Activated CD4-positive, alpha-beta T cell treated with anti-CD3 and anti-CD28 coated beads, Interleukin-2, amount 50 U/mL, for 48 hours (primary cell): Measurements from ENCODE around the gene TSSK6.

ENCODE experiments used
- DNase-seq, 2 experiments: peaks; one replicate each; pipeline ENCODE4 v3.0.0-alpha.2; 2020

Gene TSSK6

DNA sequence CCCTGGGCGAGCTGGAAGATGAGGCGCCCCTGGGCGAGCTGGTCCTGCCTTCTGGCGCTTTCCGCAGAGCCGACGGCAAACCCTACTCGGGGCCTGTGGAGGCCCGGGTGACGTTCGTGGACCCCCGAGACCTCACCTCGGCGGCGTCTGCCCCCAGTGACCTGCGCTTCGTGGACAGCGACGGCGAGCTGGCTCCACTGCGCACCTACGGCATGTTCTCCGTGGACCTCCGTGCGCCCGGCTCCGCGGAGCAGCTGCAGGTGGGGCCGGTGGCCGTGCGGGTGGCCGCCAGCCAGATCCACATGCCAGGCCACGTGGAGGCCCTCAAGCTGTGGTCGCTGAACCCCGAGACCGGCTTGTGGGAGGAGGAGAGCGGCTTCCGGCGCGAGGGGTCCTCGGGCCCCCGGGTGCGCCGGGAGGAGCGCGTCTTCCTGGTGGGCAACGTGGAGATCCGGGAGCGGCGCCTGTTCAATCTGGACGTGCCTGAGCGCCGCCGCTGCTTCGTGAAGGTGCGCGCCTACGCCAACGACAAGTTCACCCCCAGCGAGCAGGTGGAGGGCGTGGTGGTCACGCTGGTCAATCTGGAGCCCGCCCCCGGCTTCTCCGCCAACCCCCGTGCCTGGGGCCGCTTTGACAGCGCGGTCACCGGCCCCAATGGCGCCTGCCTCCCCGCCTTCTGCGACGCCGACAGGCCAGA, 29.1 kb upstream of the TSSK6 start:
- no peak for DNase-seq

DNA sequence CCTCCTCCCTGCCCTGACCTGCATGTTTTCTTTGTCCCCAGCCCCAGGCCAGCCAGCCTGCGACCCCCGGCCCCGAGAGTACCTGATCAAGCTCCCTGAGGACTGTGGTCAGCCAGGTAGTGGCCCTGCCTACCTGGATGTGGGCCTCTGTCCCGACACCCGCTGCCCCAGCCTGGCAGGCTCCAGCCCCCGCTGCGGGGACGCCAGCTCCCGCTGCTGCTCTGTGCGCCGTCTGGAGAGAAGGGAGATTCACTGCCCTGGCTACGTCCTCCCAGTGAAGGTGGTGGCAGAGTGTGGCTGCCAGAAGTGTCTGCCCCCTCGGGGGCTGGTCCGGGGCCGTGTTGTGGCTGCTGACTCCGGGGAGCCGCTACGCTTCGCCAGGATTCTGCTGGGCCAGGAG, 28.3 kb upstream of the TSSK6 start:
- no peak for DNase-seq

DNA sequence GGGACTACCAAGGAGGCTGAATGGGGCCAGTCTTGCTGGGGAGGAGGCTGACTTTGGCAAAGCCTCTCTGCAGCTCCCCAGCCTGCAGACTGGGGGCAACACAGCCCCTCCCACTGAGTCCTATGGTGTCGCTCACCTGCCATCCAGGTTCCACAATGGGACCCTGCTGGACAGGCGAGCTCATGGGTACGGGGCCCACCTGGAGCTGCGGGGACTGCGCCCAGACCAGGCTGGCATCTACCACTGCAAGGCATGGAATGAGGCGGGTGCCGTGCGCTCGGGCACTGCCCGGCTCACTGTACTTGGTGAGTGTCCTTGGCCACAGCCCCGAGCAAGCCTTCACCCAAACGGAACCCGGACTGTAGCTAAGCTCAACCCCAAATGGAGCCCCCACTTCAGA, 27.8 kb upstream of the TSSK6 start:
- no peak for DNase-seq

DNA sequence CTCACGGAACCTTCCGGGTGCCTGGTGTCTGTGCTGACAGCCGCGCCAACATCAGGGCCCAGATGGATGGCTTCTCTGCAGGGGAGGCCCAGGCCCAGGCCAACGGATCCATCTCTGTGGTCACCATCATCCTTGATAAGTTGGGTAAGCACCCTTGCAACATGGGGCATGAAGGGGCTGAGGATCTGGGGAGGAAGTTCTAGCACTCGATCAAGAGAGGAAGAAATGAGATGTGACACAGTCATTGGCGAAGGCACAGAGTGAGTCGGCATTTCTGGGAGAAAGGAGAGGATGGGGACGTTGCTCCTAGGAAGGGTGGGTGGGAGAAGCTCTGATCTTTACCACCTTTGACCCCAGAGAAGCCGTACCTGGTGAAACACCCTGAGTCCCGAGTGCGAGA, 27.2 kb upstream of the TSSK6 start:
- no peak for DNase-seq

DNA sequence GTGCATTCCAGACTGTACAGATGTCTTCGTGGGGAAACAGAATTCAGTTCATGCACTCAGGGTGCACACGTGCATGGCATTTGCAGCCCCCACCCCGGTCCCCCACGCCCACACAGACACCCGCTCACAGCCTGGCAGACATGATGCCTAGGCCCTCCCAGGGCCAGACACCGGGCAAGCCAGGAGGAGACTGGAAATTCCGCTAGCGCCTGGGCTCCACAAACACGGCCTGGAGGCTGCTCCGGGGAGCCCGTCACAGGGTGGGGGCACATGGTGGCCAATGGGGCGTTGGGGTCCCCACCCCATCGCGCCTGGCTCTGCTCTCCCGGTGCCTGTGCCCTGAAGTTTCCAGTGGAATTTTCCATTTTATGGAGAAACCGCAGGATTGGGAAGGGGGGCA, 26.3 kb upstream of the TSSK6 start:
- no peak for DNase-seq

GRCh38 chr19:19540715-19541515, 25.6 kb upstream of the TSSK6 start:
- DNase-seq, result peak; percentile 87 to 88

- peak; percentile 81 for DNase-seq
These were observed 24.8 kb upstream of the TSSK6 start for GRCh38 chr19:19540064-19540714.

GRCh38 chr19:19539698-19540063, 24.3 kb upstream of the TSSK6 start:
- no peak for DNase-seq

DNA sequence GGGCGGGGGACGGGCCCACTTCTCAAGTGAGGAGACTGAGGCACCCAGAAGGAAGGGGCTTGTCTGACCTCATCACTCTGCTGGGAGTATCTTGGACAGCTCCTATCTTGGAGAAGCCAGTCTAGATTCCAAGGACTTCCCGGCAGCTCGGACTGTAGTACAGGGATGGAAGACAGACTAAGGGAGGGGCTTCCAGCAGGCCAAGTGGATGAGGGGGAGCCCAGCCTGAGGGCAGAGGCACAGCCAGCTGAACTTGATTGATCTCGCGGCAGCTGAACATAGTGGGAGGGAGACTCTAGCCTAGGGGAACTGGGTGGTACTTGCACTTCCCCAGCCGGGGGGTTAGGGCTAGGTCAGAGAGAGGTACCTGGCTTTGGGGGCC, 23.4 kb upstream of the TSSK6 start:
- no peak for DNase-seq

DNA sequence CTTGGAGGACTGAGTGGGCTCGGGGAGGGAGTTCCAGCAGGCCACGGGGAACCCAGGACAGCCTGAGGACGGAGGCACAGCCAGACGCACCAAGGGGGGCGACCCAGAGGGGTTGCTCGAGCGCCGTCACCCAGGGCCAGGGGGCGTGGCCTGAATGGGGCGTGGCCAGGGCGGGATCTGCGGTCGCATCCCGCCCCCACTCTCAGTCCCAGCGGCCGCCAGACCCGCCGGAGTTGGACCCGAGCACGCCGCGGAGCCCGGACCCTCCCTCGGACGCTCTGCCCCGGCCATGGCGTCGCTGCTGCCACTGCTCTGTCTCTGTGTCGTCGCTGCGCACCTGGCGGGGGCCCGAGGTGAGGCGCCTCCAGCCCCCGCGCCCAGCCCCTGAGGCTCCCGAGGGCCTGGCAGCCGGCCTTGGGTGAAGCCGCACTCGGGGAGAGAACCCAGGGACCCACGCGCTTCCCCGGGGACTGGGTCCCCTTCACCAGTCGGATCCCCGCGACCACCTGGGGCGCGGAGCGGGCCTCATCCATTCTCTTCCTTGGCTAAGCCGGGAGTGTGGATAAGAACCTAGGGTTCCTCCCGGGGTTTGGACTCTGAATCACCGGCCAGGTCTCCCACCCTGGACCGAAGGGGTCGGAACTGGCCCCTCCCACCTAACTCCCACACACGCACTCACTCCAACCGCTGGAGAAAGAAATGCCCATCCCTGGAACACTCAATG, 22.9 kb upstream of the TSSK6 start, which contains the start of gene CILP2:
TSS of gene CILP2 (plus strand) at position 205 of the 724 bp plus-strand sequence. CDS start at position 290, 85 bp downstream.
- peak; percentile 38 to 45 for DNase-seq

GRCh38 chr19:19537075-19538048, 22.0 kb upstream of the TSSK6 start:
- no peak for DNase-seq

GRCh38 chr19:19535311-19536191, 20.2 kb upstream of the TSSK6 start:
- no peak for DNase-seq

- DNase-seq, result no peak
These were observed 19.4 kb upstream of the TSSK6 start for GRCh38 chr19:19534556-19535265.

DNA sequence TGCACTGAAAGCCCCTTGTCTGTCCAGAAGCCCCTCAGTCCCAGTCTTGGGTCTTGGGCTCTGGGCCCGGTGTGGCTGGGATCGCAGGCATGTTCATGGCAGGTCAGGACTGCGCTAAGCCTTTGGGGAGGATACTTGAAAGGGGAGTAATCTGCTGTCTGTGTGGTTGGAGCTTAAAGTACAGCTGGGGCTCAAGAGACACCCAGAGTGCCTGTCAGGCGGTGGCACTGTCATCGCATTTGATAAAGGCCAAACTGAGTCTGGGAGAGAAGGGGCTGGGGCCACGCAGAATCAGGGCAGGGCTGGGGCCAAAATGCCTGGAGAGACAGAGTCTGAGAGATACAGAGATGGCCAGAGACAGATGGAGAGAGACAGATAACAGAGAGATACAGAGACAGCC, 18.5 kb upstream of the TSSK6 start:
- no peak for DNase-seq

GRCh38 chr19:19532806-19533701, 17.7 kb upstream of the TSSK6 start:
- no peak for DNase-seq

DNA sequence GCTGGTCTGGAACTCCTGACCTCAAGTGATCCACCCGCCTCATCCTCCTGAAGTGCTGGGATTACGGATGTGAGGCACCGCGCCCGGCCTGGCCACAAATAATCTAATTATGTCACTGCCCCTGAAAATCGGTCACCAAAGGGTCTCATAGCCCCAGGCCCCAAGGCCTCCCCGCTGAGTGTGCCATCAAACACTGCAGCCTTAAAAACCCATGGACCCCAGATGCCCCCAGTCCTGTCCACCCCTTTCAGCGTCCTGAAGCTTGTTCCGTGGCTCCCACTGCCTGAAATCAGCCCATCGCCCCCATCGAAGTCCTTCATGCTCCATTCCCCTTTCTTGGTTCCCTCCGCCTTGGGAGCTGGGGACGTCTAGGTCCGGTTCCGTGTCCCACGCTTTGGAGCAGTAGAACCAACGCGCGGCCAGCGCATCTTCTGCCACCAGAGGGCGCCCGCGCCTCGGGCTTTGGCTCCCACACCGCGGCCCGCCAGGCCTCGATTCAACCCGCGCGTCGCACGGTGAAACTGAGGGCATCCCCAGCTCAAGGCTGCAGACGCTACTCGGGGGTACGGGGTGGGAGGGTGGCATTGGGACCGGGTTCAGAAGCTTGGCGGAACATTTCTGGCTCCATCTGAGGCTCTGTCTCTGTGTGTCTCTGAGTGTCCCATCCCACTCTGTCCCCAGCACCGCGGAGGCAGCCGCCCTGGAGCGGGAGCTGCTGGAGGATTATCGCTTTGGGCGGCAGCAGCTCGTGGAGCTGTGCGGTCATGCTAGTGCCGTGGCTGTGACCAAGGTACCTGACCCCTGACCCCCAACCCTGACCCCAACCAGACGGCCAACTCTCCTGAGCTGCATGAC, 16.8 kb upstream of the TSSK6 start:
- DNase-seq, result peak; percentile 87 to 90

- no peak for DNase-seq
These were observed 15.5 kb upstream of the TSSK6 start for GRCh38 chr19:19530889-19531288.

DNA sequence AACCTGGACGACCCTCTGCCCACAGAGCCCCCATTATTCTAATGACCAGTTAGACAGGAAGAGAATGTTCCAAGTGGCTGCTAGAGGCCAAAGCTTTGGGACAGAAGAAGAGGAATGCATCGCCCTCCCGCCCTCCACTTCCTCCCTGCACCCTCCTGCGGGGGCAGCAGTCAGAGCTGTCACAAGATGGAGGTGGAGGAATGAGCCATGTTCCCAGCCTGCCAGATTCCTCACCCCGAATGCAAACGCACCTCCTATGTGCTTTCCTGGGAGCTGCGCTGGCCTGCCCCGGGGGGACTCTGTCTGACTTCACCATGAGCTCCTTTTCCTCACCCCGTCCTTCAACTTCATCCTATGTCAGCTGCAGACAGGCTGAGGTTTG, 15.1 kb upstream of the TSSK6 start:
- no peak for DNase-seq
